Trophoblast cell (in vitro differentiated cells and primary cell): Measurements from ENCODE around the gene ZNF444.

Source experiments
- DNase-seq, 2 donors: peaks; one replicate each; pipeline ENCODE4 v3.0.0-alpha.2; 2016
- H2AFZ ChIP-seq: 2 replicates; pipeline ENCODE4 v1.6.1; 2013; ENCODE audit warnings: low read length, moderate library complexity, mild to moderate bottlenecking; ENCODE audit not compliant: insufficient read depth, poor library complexity
- H2AK5ac ChIP-seq: 2 replicates; pipeline ENCODE4 v1.6.1; 2013; ENCODE audit warnings: mild to moderate bottlenecking, low read length
- H2BK120ac ChIP-seq: 2 replicates; pipeline ENCODE4 v1.6.1; 2013; ENCODE audit warnings: low read length, mild to moderate bottlenecking, moderate library complexity; ENCODE audit not compliant: insufficient read depth, poor library complexity
- H2BK12ac ChIP-seq: 2 replicates; pipeline ENCODE4 v1.6.1; 2013; ENCODE audit warnings: mild to moderate bottlenecking, low read length, moderate library complexity
- H2BK5ac ChIP-seq: 2 replicates; pipeline ENCODE4 v1.6.1; 2013; ENCODE audit warnings: low read length, low read depth, moderate library complexity, mild to moderate bottlenecking; ENCODE audit not compliant: poor library complexity
- H3K14ac ChIP-seq: 2 replicates; pipeline ENCODE4 v1.6.1; 2013; ENCODE audit warnings: mild to moderate bottlenecking, low read length
- H3K18ac ChIP-seq: 2 replicates; pipeline ENCODE4 v1.6.1; 2013; ENCODE audit warnings: mild to moderate bottlenecking, low read length
- H3K23ac ChIP-seq: 2 replicates; pipeline ENCODE4 v1.6.1; 2013; ENCODE audit warnings: low read length
- H3K27ac ChIP-seq: 2 replicates; pipeline ENCODE4 v1.5.1; 2013; ENCODE audit warnings: low read depth, mild to moderate bottlenecking, inconsistent platforms, low read length, moderate library complexity
- H3K27me3 ChIP-seq: 2 replicates; pipeline ENCODE4 v1.6.1; 2013; ENCODE audit warnings: inconsistent platforms, mild to moderate bottlenecking, low read length, moderate library complexity; ENCODE audit not compliant: insufficient read depth
- H3K36me3 ChIP-seq, 2 experiments: 1 replicate in 1 of 2; 2 replicates in 1 of 2; pipeline ENCODE4 v1.6.1; 2013; ENCODE audit warnings: low read length in 2 of 2, mild to moderate bottlenecking in 2 of 2, moderate library complexity in 1 of 2; ENCODE audit not compliant: insufficient read depth in 2 of 2, control insufficient read depth in 1 of 2
- H3K4ac ChIP-seq: 2 replicates; pipeline ENCODE4 v1.6.1; 2013; ENCODE audit warnings: low read depth, mild to moderate bottlenecking, low read length, moderate library complexity
- H3K4me1 ChIP-seq, 2 experiments: 1 replicate in 1 of 2; 2 replicates in 1 of 2; pipeline ENCODE4 v1.6.1; 2013; ENCODE audit warnings: low read length in 2 of 2, mild to moderate bottlenecking in 2 of 2, moderate library complexity in 1 of 2; ENCODE audit not compliant: insufficient read depth in 2 of 2, control insufficient read depth in 1 of 2
- H3K4me2 ChIP-seq: 2 replicates; pipeline ENCODE4 v1.6.1; 2013; ENCODE audit warnings: inconsistent platforms, mild to moderate bottlenecking, low read length, moderate library complexity
- H3K4me3 ChIP-seq: 2 replicates; pipeline ENCODE4 v1.5.1; 2013; ENCODE audit warnings: mild to moderate bottlenecking, low read depth, low read length, inconsistent platforms
- H3K79me1 ChIP-seq: one replicate; pipeline ENCODE4 v1.6.1; 2013; ENCODE audit warnings: low read length
- H3K79me2 ChIP-seq: 2 replicates; pipeline ENCODE4 v1.6.1; 2013; ENCODE audit warnings: low read length, mild to moderate bottlenecking; ENCODE audit not compliant: control insufficient read depth, insufficient read depth, poor library complexity
- H3K9ac ChIP-seq: 2 replicates; pipeline ENCODE4 v1.6.1; 2013; ENCODE audit warnings: mild to moderate bottlenecking, low read length
- H3K9me3 ChIP-seq: 2 replicates; pipeline ENCODE4 v1.6.1; 2013; ENCODE audit warnings: low read depth, mild to moderate bottlenecking, control low read depth, inconsistent platforms, low read length; ENCODE audit not compliant: insufficient read depth
- H4K12ac ChIP-seq: 2 replicates; pipeline ENCODE4 v1.6.1; 2013; ENCODE audit warnings: low read depth, mild to moderate bottlenecking, low read length, moderate library complexity
- H4K8ac ChIP-seq: 2 replicates; pipeline ENCODE4 v1.6.1; 2013; ENCODE audit warnings: low read depth, mild to moderate bottlenecking, low read length, moderate library complexity
- H4K91ac ChIP-seq: one replicate; pipeline ENCODE4 v1.6.1; 2013; ENCODE audit warnings: low read depth, mild to moderate bottlenecking, low read length, moderate library complexity
- whole genome bisulfite sequencing: extraction: QIAGEN DNeasy Blood & Tissue Kit; methylation state at CpG from one replicate; pipeline ENCODE4 v1.1.7; 2013; ENCODE audit warnings: missing lambda C conversion rate; ENCODE audit not compliant: insufficient read length, insufficient coverage; ENCODE audit errors: extremely low coverage; 5-methylcytosine and 5-hydroxymethylcytosine counted together

The ZNF444 gene

GRCh38 chr19:56123266-56123891 is 17.7 kb upstream of the ZNF444 start:
- Histone ChIP-seq H2BK12ac (no peak overlapping the region), H3K4me3 (no peak overlapping the region), H3K9me3 (no peaks in the 10 kb centered on the region), H3K36me3 (peaks cover 6 to 7% of the 10 kb centered on the region in 2 experiments), H2AFZ (no peak overlapping the region), H3K27ac (no peak overlapping the region), H3K18ac (no peak overlapping the region), H3K79me2 (peaks cover 21% of the 10 kb centered on the region), H2BK5ac (no peak overlapping the region), H3K9ac (no peak overlapping the region), H3K4ac (no peak overlapping the region), H4K12ac (no peak overlapping the region), H4K8ac (no peak overlapping the region), H4K91ac (no peak overlapping the region), H2BK120ac (no peak overlapping the region), H3K23ac (no peak overlapping the region), H3K4me2 (no peak overlapping the region), H3K79me1 (peaks cover 11% of the 10 kb centered on the region), H3K27me3 (no peaks in the 10 kb centered on the region), H3K4me1 (peaks cover 7 to 16% of the 10 kb centered on the region in 2 experiments), H3K14ac (no peak overlapping the region), H2AK5ac (no peak overlapping the region)
- DNase-seq: no peak
- no CpG with 5 or more reads among the region's 16 CpGs for WGBS

GRCh38 chr19:56124578-56124977 is 16.5 kb upstream of the ZNF444 start:
- Histone ChIP-seq H3K4me2 (no peak overlapping the region), H3K79me2 (peaks cover 9% of the 10 kb centered on the region), H3K79me1 (peaks cover 11% of the 10 kb centered on the region), H2BK5ac (no peak overlapping the region), H4K91ac (no peak overlapping the region), H3K9me3 (no peaks in the 10 kb centered on the region), H3K4me3 (no peak overlapping the region), H3K27me3 (no peaks in the 10 kb centered on the region), H3K18ac (no peak overlapping the region), H3K23ac (no peak overlapping the region), H2AFZ (no peak overlapping the region), H3K4ac (no peak overlapping the region), H4K8ac (no peak overlapping the region), H2BK12ac (no peak overlapping the region), H2AK5ac (no peak overlapping the region), H3K14ac (no peak overlapping the region), H3K27ac (no peak overlapping the region), H4K12ac (no peak overlapping the region), H3K4me1 (peaks cover 5 to 8% of the 10 kb centered on the region in 2 experiments), H3K9ac (no peak overlapping the region), H3K36me3 (no peaks in the 10 kb centered on the region), H2BK120ac (no peak overlapping the region)
- WGBS: no CpG with 5 or more reads among the region's 4 CpGs
- DNase-seq: no peak

- H4K8ac ChIP-seq: no peak overlapping the region
- DNase-seq: no peak
- no CpG with 5 or more reads among the region's 16 CpGs for WGBS
Measured at GRCh38 chr19:56125806-56126590, 15.1 kb upstream of the ZNF444 start.

GRCh38 chr19:56126983-56127780 is 13.9 kb upstream of the ZNF444 start:
- Histone ChIP-seq H4K12ac (no peak overlapping the region), H2BK5ac (no peak overlapping the region), H3K79me1 (no peaks in the 10 kb centered on the region), H2BK12ac (no peak overlapping the region), H3K4me1 (peaks cover 0 to under 1% of the 10 kb centered on the region in 2 experiments), H3K27ac (no peak overlapping the region), H3K23ac (no peak overlapping the region), H3K18ac (no peak overlapping the region), H3K9me3 (no peaks in the 10 kb centered on the region), H3K27me3 (no peaks in the 10 kb centered on the region), H4K91ac (no peak overlapping the region), H3K14ac (no peak overlapping the region), H3K79me2 (no peaks in the 10 kb centered on the region), H4K8ac (no peak overlapping the region), H3K36me3 (no peaks in the 10 kb centered on the region), H2BK120ac (no peak overlapping the region), H3K4ac (no peak overlapping the region), H3K4me3 (no peak overlapping the region), H3K4me2 (no peak overlapping the region), H2AFZ (no peak overlapping the region), H2AK5ac (no peak overlapping the region), H3K9ac (no peak overlapping the region)
- no peak for DNase-seq
- no CpG with 5 or more reads among the region's 19 CpGs for WGBS

More at GRCh38 chr19:56125806-56126590, 15.1 kb upstream of the ZNF444 start:
- Histone ChIP-seq H3K14ac (no peak overlapping the region), H3K27me3 (no peaks in the 10 kb centered on the region), H2AK5ac (no peak overlapping the region), H2BK12ac (no peak overlapping the region), H3K9me3 (no peaks in the 10 kb centered on the region), H4K12ac (no peak overlapping the region), H3K4me1 (peaks cover 0 to 3% of the 10 kb centered on the region in 2 experiments), H3K23ac (no peak overlapping the region), H3K36me3 (no peaks in the 10 kb centered on the region), H3K18ac (no peak overlapping the region), H3K79me1 (peaks cover 2% of the 10 kb centered on the region), H2BK5ac (no peak overlapping the region), H2AFZ (no peak overlapping the region), H3K79me2 (no peaks in the 10 kb centered on the region), H3K27ac (no peak overlapping the region), H3K9ac (no peak overlapping the region), H2BK120ac (no peak overlapping the region), H4K91ac (no peak overlapping the region), H3K4me2 (no peak overlapping the region), H3K4me3 (no peak overlapping the region), H3K4ac (no peak overlapping the region)
